ENCODE data around the gene TCEA3.

GRCh38 chr1:23405946-23406345, 18.6 kb downstream of the TCEA3 start:
- TF ChIP-seq, protein P1, sequence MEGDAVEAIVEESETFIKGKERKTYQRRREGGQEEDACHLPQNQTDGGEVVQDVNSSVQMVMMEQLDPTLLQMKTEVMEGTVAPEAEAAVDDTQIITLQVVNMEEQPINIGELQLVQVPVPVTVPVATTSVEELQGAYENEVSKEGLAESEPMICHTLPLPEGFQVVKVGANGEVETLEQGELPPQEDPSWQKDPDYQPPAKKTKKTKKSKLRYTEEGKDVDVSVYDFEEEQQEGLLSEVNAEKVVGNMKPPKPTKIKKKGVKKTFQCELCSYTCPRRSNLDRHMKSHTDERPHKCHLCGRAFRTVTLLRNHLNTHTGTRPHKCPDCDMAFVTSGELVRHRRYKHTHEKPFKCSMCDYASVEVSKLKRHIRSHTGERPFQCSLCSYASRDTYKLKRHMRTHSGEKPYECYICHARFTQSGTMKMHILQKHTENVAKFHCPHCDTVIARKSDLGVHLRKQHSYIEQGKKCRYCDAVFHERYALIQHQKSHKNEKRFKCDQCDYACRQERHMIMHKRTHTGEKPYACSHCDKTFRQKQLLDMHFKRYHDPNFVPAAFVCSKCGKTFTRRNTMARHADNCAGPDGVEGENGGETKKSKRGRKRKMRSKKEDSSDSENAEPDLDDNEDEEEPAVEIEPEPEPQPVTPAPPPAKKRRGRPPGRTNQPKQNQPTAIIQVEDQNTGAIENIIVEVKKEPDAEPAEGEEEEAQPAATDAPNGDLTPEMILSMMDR (IDR thresholded peaks at IDR 0.05) = no peak
- no peak for TF ChIP-seq POLR2A (IDR thresholded peaks at IDR 0.05)

Data from uterus (tissue), 2 donors.